LoVo (cell line): ENCODE data around the gene CLN6.

Experiments used
- DNase-seq: peaks from one replicate; pipeline ENCODE4 v3.0.0-alpha.2; 2016; ENCODE audit warnings: low spot score

CLN6 gene

DNA sequence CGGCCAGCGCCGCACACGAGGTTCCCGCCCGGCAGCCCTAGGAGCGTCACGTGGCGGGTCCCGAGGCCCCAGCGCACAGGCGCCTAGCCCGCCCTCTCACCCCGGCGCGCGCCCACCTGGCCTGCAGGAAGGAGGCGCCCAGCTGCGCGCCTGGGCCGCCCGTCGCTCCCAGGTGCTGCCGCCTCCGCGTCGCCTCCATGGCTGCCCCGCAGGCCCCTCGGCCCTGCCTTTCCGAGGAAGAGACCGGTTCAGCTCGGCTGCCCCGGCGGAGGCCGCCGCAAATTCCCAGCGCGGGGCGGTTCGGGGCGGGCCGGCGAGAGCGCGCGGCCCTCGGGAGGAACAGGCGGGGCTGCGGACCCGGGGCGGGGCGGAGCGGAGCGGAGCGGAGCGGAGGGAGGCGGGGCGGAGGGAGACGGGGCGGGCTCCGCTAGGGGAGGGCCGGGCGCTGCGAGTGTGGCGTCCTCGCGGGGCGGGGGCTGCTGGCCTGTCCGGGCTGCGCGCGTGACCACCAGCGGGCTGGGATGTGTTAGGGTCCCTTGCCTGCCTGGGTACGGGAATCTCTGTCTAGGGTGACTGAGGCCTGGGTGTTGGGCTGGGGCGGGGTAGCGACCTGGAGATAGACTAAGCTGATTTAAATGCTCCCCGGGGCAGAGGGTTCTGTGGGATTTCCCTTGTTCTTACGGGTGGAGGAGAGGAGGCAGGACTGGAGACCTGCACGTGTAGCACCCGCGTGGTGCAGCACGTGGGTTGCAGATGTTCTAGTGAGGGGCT, at the start of gene CLN6:
CLN6 (minus strand) TSS at position 343 of the 771 bp plus-strand sequence; CDS start at position 199, 144 bp downstream.
- DNase-seq, result peak; percentile 87

- no peak for DNase-seq
These were observed 49.3 kb upstream of the CLN6 start for GRCh38 chr15:68278595-68279405.

- no peak for DNase-seq
These were observed 48.7 kb upstream of the CLN6 start for GRCh38 chr15:68278345-68278594.

DNA sequence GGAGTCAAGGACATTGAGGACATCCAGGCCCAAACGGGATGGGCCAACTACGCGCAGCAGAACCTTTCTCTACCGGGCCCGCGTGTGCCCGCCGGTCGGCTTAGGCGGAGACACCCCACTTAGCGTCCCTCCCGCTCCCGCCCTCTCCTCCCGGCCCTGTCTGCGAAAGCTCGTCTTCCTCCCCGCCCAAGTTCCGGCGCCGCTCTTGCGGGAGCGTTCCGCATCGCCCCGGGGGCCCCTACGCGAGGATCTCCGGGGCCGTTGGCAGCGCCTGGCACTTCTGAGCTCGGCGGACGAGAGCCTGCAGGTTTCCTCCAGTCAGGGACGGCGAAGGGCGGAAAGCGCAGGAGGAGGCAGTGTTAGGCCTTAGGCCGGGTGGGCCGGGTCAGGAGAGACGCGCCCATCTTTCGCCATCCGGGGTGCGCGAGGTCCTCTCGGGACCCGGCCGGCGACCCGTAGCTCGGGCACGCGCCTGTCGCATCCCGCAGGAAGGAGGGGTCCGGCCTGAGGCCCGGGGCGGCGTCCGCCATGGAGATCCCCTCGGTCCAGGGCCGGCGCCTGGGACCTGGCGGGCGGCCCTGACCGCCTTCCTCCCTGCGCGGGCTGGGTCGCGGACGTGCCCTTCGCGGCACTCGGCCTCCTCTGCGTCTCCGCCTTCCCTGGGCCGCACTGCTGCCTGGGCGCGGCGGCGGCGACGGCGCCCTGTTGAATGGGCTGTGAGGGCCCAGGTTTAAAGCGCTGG, 48.2 kb upstream of the CLN6 start, which contains the start of gene FEM1B:
FEM1B (plus strand) TSS at position 143 of the 742 bp plus-strand sequence. CDS start 673 bp downstream, outside the sequence.
- DNase-seq, result peak; percentile 91

- DNase-seq, result no peak
These were observed 47.6 kb upstream of the CLN6 start for GRCh38 chr15:68277131-68277602.

DNA sequence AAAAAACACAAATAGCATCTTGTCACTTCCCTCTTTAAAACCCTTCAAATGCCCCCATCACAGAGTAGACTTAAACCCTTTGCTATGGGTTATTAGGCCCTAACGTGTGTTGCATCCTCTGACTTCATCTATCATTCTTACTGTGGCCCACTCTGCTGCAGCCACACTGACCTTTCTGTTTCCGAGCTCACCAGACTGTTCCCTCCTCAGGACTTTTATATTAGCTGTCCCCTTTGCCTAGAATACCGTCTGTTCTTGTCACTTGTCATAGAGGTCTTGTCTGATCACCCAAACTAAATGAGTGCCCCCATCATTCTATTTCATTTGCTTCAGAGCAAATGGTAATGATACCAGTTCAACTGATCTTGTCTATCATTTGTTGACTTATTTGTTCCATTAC, 47.1 kb upstream of the CLN6 start:
- no peak for DNase-seq

GRCh38 chr15:68275165-68275746, 45.7 kb upstream of the CLN6 start:
- no peak for DNase-seq

- no peak for DNase-seq
These were observed 44.8 kb upstream of the CLN6 start for GRCh38 chr15:68274201-68274848.

- DNase-seq, result no peak
These were observed 43.3 kb upstream of the CLN6 start for GRCh38 chr15:68272721-68273271.

GRCh38 chr15:68271854-68272471, 42.4 kb upstream of the CLN6 start:
- no peak for DNase-seq

GRCh38 chr15:68268405-68268804, 38.9 kb upstream of the CLN6 start:
- no peak for DNase-seq

DNA sequence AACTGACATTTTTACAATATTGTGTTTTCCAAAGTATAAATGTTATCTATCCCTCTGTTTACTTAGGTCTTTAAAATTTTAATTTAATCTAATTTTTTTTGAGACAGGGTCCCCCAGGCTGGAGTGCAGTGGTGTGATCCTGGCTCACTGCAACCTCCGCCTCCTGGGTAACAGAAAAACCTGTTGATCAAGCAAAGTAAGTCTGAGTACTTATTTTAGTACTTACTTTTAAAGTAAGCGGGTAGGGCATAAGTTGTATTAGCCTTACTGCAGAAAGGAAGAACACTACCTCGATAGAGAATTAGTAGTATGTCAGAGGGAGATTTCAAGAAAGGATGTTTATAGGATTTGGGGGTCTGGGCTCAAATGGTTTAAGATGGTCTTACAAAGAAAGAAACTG, 36.1 kb upstream of the CLN6 start:
- no peak for DNase-seq

DNA sequence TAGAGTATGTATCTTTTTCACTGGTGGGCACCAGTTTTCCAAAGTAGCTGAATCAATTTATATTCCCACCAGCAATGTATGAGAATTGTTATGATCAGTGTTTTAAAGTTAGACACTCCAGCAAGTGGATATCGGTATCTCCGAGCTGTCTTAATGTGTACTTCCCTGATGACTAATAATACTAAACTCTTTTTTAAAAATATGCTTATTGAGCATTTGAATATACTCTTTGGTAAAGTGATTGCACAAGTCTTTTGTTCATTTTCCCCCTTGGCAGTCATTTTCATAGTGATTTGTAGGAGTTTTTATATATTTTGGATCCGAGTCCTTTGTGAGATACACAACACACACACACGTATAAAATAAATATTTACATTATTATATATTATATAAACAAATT, 35.6 kb upstream of the CLN6 start:
- DNase-seq, result no peak

DNA sequence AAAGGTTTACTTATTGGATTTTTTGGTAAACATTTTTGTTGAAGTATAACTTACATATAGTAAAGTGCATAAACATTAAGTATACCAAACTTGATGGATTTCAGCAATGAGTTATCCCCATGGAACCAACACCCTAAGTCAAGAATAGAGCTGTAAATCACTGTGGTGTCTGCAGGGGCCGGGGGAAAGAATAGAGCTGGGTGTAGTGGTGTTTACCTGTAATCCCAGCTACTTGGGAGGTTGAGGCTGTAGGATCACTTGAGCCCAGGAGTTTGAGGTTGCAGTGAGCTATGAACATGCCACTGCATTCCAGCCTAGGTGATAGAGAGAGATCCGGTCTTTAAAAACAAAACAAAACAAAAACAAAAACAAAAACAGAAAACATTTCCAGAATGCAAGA, 34.8 kb upstream of the CLN6 start:
- no peak for DNase-seq

GRCh38 chr15:68262514-68263356, 33.2 kb upstream of the CLN6 start:
- no peak for DNase-seq

GRCh38 chr15:68261980-68262379, 32.5 kb upstream of the CLN6 start:
- DNase-seq, result no peak

DNA sequence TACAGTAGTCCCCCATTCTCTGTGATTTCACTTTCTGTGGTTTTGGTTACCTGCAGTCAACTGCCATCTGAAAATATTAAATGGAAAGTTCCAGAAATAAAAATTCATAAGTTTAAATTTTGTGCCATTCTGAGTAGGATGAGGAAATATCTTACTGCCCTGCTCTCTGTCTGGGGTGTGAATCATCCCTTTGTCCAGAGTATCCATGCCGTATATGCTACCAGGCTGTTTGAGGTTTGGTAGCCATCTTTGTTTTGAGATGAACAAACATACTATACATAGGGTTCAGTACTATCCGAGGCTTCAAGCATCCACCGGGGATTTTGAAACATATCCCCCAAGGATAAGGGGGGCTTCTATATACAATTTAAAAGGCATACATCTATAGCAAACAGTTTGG, 31.7 kb upstream of the CLN6 start:
- DNase-seq, result no peak

DNA sequence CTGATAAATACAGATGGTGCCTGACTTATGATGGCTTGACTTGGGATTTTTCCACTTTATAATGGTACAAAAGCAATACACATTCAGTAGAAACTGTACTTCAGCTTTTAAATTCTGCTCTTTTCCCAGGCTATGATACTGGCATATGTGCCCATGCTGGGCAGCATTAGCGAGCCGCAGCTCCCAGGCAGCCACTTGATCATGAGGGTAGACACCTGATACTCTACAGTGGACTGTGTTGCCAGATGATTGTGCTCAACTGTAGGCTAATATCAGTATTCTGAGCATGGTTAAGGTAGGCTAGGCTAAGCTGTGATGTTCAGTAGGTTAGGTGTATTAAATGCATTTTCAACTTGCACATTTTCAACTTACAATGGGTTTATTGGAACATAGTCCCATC, 30.4 kb upstream of the CLN6 start:
- no peak for DNase-seq

- no peak for DNase-seq
These were observed 29.2 kb upstream of the CLN6 start for GRCh38 chr15:68258692-68259091.
